Measurements from ENCODE around the gene ELK3.

- TF ChIP-seq EP300 (IDR thresholded peaks at IDR 0.05) = no peak
- TF ChIP-seq CTCF (IDR thresholded peaks at IDR 0.05) = no peak
- no peak for TF ChIP-seq POLR2A (IDR thresholded peaks at IDR 0.05)
Observed at GRCh38 chr12:96297504-96297903, 103.3 kb downstream of the ELK3 start.
